Measurements from ENCODE around the gene PRUNE1.

DNA sequence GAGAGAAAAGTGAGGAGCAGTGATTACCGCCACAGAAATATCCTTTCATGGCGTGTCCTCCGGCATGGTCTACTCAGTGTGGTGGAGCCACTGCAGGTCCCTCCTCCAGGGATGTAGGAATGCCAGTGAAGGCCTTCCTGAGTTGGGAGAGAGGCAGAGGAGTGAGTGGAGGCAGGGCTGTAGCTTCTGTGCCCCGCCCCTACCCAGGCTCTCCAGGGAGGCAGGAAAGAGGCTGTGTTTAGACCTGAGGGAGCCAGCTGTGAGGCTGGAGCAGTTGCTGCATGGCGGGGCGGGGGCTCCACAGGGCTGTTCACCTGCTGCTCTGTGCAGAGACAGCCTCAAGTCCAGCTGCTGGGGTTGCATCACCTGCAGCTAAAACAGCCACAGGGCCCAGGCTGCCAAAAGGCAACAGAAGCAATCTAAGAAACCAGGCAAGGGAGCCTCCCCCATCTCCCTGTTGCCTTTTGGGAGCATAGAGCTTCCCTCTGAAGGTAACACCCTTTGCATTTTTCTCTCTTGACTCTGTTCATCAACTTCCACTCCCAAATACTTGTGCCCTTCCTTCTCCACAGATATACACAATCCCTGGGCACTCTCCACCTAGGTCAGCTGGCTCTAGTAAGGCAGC, 27.0 kb upstream of the PRUNE1 start:
- TF ChIP-seq POLR2AphosphoS5 (IDR thresholded peaks at IDR 0.05) (no peak), CTCF (IDR thresholded peaks at IDR 0.05) (no peak), POLR2A (IDR thresholded peaks at IDR 0.05) (peak in 1 of 4 donors; percentile 13)
